NK-92 treated with Interleukin-12 subunit alpha and Interleukin-12 subunit beta, amount 100 ng/mL, for 24 hours (cell line): ENCODE results near the gene PGAM1.
"Not testable (repeated sequence)": the region's sequence is repeated elsewhere in the genome, so short reads cannot be mapped to it uniquely, and the experiment has no call there.

Experiments used
- DNase-seq: peaks from one replicate; lab custom pipeline; 2025; lab: John Stamatoyannopoulos, UW

Gene PGAM1

DNA sequence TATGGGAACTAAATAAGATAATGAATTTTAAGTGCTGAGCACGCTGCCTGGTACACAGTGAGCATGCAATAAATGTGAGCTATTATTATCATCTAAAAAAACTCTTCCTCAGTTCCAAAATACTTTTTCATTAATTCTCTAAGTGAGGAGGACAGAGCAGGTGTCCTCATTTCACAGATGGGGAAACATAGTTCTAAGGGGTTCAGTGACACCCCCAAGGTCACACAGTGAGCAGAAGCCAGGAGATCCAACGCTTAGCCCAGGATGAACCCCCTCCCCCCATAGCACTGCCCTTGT, 18.1 kb upstream of the PGAM1 start:
- DNase-seq, result no peak

DNA sequence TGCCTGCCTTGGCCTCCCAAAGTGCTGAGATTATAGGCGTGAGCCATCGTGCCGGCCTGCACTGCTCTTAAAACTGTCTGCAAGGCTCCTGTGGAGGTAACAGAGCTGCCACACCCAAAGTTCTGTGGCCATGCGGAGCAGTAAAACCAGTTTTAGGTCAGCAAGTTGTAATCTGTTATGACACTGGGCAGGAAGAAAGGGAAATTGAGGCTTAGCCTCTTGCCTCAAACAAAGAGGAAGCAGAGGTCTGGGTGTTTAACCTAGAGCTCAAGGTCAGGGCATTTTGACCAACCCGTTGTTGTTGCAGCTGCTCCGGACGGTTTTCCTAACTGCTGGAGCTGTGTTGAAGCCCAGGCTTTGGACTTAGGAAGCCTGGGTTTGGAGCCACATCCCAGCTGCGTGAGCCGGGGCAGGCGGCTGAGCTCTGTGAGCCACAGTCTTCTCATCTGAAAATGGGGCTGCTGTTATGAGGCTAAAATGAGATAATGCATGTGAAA, 17.4 kb upstream of the PGAM1 start:
- no peak for DNase-seq

- no peak for DNase-seq
Observed at GRCh38 chr10:97411406-97411805, 14.6 kb upstream of the PGAM1 start.

DNA sequence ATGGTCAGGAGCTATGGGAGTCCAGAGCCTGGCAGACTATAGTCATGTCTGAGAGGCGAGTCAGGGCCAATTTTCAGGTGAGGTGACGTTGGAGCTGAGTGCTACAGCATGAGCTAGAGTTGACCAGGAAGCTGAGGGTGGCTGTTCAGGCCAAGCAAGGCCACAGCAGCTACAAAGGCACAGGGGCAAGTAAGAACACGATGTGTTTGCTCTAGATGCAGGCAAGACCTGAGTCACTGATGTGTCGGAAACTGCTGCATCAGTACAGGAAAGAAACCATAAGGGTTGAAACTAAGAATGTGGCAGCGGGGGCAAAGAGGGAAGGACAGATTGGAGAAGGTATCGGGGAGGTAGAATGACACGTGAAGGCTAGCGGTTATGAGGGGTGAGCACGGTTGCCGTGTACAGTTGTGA, 13.1 kb upstream of the PGAM1 start:
- no peak for DNase-seq

DNA sequence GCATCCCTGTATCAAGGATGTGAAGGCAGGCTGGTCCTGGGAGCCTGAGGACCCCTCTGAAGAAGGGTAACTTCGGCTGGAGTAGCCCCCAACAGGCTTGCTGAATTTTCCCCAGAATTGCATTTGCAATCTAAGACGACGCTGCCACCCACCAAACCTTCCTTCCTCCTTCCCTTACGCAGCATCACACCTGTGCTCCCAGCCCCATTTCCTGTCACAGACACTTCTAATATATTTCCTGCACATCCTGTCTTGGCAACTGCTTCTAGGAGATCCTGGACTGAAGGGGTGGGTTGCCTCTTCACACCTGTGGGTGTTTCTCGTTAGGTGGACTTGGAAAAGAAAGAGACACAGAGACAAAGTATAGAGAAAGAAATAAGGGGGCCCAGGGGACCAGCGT, 9.4 kb upstream of the PGAM1 start:
- DNase-seq, result no peak

GRCh38 chr10:97423757-97424098, 2.3 kb upstream of the PGAM1 start:
- not testable (repeated sequence) for DNase-seq

DNA sequence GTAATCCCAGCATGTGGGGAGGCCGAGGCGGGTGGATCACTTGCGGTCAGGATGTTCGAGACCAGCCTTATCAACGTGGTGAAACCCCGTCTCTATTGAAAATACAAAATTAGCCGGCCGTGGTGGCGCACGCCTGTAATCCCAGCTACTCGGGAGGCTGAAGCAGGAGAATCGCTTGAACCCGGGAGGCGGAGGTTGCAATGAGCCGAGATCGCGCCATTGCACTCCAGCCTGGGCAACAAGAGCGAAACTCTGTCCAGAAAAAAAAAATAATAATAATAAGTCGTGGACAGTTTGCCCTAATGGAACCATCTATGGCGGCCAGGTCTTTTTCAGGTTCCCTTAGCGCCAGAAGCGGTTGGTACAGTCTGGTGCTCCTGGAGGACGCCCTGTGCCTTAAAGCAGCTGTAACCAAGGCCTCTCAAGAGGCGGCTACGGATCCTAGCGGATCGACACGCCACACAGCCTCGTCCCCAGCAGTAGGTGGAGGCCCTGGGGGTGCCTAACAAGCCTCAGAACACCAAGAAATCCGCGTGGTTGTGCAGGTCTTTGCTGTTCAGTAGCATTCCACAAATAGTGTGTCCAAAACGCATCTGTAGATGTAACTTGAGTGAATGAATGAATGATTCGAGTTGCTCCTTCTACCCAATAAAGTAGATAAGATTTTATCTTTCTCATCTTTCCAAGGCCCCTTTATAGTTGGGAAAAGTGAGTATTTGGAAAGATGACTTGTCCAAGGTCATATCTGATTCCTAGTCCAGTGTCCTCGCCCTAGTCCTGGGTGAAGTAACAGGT, 982 bp downstream of the PGAM1 start:
- no peak for DNase-seq

DNA sequence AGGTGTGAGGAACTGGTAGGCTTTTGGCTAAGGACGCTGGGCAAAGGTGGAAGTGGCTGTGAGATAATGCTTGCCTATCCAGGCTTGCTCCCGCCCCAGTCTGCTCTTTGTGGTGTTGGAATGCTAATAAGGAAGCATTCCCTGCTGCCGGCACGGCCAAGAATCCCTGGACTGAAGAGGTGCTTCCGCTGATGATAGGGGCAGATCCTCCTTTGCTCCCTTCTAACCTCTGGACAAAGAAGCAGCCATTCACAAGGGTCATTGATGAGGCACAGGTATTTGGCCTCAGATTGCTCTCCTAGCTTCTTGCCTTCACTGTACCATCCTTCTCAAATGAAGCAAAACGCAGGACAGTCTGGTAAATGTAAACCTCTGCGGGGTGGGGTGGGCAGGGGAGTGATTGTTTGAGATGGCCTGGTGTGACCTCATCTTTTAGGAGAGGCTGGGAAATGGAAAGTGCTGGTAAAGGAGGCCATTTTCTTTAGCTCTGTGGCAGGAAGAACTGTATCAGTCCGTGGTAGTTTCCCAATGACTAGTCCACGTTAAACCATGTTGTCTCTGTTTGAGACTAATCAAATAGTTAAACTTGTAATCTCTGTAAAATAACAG, 1.7 kb downstream of the PGAM1 start:
- DNase-seq, result no peak

DNA sequence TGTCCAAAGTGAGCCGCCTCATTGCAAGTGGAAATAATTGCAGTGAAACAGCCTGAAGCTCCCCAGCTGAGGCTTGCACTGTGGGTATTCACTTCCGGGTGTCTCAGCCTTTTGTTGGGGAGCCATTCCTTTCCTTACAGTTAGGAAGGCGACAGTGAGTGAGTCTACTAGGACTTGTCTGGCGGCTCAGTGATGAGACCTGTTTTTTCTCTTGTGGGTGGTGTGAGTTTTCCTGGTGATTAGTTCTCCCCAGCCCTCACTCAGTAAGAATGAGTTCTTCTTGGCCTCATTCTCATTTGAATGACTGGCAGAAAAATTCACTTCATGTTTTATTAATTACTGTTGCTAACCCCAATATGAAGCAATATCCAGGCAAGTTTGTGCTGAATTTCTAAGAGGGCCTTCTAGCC, 2.6 kb downstream of the PGAM1 start:
- no peak for DNase-seq

DNA sequence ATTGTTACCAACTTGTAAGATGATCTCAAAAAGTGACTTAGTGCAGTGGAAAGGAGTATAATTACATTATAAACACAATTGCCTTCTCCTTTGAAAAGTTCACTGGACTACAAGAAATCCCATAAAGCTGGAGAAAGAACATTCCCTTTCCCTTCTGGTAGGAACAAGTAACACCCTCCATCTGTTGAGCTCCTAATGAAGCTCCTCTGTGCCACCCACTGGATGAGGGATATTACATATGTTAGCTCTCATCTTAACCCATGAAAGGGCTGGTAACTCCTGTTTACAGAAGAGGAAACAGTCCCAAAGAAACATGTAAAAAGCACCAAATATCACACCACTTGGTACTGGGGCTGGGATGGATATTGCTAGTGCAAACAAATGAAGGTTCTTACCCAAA, 8.1 kb downstream of the PGAM1 start:
- no peak for DNase-seq

- DNase-seq, result no peak
Observed at GRCh38 chr10:97434557-97434956, 8.6 kb downstream of the PGAM1 start.

DNA sequence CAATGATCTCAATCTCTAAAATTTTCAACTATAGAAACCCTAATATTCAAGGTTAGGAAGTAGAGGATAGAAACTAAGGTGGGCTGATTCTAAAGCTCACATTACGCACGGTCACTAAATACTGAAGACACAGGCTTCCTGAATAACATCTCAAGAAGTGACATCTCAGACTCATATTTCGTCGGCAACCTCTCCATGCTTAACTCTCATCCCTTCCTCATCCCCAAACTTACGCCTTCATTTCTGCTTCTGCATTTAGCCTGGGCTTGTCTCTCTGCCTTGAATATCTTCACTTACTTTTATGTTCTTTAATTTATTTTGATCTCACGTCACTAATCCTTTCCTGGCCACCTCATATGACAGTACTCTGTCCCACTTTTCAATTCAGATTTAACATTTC, 9.2 kb downstream of the PGAM1 start:
- DNase-seq, result no peak

DNA sequence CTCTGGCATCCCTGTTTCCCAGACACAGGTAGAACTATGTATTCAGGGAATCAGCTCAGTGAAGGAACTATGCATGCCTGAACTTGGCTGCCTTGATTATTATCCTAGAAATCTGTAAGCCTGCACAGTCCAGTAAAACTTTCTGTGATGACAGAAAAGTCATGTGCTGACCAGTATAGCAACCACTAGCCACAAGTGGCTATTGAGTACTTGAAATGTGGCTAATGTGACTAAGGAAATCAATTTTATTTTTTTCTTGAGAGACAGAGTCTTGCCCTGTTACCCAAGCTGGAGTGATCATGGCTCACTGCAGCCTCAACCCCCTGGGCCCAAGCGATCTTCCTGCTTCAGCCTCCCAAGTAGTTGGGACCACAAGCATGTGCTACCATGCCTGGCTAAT, 16.3 kb downstream of the PGAM1 start:
- no peak for DNase-seq

- DNase-seq, result no peak
Observed at GRCh38 chr10:97444212-97444611, 18.2 kb downstream of the PGAM1 start.

- no peak for DNase-seq
Observed at GRCh38 chr10:97445357-97445721, 19.3 kb downstream of the PGAM1 start.

DNA sequence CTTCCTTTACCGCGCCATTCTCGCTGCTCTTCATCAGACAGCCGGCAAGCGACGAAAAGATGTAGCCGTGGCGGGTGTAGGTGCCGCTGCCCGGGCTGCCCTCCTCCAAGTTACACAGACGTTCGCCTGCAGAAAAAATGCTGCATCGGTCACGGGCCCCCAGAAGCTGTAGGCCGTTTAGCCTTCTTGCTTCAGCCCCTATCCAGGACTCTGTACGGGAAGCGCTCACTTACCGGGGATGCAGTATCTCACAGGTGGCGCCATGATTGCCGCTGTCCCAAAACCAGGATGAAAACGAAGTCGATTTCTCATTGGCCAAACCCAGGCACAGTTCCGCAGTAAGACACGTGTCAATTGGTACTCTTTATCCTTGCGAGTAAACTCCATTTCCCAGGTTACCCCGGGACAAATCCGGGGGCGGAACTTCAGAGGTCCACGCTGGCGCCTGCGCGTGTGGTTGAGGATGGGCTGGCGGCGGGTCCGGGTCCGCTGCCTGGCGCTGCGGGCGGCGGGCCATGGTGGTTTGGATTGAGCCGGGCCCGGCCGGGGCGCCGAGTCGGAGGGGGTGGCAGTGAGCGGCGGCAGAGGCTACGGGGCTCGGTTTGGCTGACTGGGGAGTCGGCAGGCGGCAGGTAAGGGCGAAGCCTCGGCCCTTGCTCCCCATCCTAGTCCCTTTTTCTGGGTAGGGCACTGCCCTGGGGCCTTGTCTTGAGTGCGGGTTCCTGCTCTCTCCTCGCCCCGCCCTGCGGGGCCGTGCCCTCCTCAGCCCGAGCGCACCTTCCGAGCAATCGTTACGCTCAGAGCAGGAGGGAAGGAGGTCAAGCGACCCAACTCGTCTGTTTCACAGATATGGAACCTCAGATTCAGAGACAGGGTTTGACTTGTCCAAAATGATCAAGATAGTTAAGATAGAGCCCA, 20.0 kb downstream of the PGAM1 start, which contains the start of the genes EXOSC1 and ZDHHC16:
Gene EXOSC1, minus strand, starts transcription at position 285 of the 918 bp plus-strand sequence. Its CDS starts 21 bp downstream, at position 264.
Gene ZDHHC16, plus strand, starts transcription at position 454 of the 918 bp plus-strand sequence. CDS start 5,501 bp downstream, outside the sequence.
- peak; percentile 85 for DNase-seq

- DNase-seq, result no peak
Observed at GRCh38 chr10:97450828-97451227, 24.8 kb downstream of the PGAM1 start.

DNA sequence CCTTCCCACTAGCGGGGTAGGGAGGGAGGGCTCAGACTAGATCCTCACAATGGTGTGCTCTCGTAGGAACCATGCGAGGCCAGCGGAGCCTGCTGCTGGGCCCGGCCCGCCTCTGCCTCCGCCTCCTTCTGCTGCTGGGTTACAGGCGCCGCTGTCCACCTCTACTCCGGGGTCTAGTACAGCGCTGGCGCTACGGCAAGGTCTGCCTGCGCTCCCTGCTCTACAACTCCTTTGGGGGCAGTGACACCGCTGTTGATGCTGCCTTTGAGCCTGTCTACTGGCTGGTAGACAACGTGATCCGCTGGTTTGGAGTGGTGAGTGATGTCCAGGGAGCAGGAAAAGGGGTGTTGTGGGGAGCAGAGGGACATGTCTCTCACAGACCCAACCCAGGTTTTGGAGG, 25.6 kb downstream of the PGAM1 start:
- no peak for DNase-seq

- DNase-seq, result no peak
Observed at GRCh38 chr10:97452352-97452751, 26.4 kb downstream of the PGAM1 start.

- DNase-seq, result no peak
Observed at GRCh38 chr10:97454330-97455036, 28.5 kb downstream of the PGAM1 start.

DNA sequence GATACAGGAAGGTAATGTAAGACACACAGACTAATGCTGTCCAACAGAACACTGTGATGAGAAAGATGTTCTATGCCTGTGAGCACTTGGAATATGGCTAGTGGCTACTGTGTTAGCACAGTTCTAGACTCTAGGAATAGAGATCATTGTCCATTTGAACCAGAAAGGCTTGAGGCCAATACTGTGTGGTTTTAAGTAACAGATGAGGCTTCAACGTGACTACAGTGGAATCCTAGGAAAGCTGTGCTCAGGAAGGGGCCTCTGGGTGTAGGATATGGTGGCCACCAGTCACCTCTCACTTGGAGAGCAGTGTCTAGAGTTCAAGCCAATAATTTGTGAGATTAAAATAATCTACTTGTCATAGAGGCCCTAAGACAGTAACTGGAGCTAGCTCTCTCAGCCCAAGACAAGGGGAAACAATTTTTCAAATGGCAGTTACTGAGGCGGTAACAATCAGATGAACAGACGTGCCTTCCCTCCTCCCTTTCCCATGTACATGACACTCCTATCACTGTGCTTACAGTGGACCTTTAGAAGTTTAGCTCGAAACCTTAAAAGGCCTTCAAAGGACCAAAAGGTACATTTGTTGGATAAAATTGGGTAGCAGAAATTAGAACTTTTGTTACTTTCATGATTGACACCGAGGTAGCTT, 30.2 kb downstream of the PGAM1 start:
- DNase-seq, result no peak

- DNase-seq, result no peak
Observed at GRCh38 chr10:97456686-97457065, 30.7 kb downstream of the PGAM1 start.
